ENCODE measurements around the gene LMO2.
"Not testable (repeated sequence)": the region's sequence is repeated elsewhere in the genome, so short reads cannot be mapped to it uniquely, and the experiment has no call there.

Gene LMO2

DNA sequence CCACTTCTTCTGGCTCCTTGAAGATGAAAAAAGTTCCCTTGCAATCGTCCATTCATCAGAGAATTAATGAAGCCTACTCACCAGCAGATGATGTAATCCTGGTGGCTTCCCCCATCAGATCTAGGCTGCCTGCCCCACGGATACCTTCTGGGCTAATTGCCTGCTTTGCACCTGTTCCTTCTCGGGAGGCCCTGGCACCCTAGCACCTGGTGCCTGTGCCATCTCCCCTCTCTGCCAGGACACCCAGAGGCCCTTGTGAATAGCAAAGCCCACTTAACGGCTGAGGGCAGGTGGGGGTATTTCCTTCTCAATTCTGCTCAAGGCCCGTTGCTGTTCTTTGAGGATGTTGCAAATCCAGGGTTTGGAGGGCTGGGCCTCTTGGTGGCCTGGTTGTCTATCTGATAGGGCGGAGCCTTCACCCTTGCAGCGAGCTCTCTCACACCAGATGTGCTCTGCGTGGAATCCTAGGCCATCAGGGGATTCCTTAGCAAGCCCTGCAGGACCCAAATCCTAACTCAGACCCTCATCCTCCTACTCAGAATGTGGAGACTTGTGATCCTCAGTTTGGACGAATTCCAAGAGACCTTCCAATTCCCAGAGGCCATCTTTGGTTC is at the start of gene LMO2:
LMO2 (minus strand) TSS at position 363 of the 614 bp plus-strand sequence. CDS start 22,360 bp downstream, outside the sequence.
- in situ Hi-C loops (cut with HindIII; ENCODE audit: low pct_unique_long_range_greater_than_20kb, low sequenced_read_pairs) = no loop called here
- no peak for DNase-seq (ENCODE audit: low read depth in 1 of 2, low spot score in 1 of 2)
- no peak for TF ChIP-seq JUND (IDR thresholded peaks at IDR 0.05; ENCODE audit: low read depth)

DNA sequence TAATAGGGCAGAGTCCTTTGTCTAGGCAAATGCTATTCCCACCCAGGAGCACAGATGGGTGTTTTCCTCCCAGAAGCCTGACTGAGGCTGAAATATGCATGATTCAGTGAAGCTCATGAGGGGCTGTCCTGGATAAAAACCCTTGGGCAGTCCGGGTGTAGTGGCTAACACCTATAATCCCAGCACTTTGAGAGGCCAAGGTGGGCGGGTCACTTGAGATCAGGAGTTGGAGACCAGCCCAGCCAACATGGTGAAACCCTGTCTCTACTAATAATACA is 48.6 kb upstream of the LMO2 start:
- DNase-seq (ENCODE audit: low read depth in 1 of 2, low spot score in 1 of 2) = no peak
- no peak for TF ChIP-seq JUND (IDR thresholded peaks at IDR 0.05; ENCODE audit: low read depth)
- in situ Hi-C loops (cut with HindIII; ENCODE audit: low pct_unique_long_range_greater_than_20kb, low sequenced_read_pairs) = no loop called here

DNA sequence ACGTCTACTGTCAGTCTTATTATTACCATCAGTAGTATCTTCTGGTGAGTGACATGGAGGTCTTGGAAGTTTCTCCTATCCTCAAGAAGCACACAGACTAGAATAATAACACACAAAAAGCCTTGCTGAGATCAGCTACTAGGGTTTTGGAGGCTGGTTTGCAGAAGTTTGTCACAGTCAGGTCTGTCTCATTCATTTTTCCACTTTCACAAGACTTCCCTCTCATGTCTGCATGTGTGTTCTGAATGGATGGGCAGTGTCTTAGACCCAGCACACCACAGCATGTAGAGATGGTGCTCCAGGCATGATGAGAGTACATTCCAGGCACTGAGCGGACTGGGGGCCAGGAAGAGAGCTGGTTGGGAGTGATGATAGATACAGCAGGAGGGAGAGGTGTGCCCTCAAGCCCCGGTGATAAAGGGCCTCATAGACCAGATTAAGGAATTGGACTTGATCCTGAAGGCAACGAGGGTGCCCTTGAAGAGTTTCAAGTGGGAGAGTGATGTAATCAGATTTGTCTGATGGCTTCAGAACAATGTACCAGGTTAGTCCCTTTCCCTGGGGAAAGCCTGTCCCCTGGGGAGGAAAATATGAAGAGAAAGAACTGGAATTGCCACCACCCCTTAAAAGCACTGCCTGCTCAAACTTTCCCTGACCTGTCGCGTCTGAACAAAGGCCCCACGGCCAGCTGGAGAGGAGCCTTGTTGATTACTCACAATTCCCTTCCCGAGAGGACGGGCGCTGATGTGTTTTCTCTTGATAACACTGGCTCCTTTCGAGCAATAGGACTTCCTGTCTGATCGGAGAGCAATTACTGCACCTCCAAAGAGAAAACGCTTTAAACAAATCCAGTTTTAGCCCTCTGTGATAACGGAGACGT is 45.1 kb upstream of the LMO2 start:
- DNase-seq (ENCODE audit: low read depth in 1 of 2, low spot score in 1 of 2) = no peak
- no peak for TF ChIP-seq JUND (IDR thresholded peaks at IDR 0.05; ENCODE audit: low read depth)
- in situ Hi-C loops (cut with HindIII; ENCODE audit: low pct_unique_long_range_greater_than_20kb, low sequenced_read_pairs) = no loop called here

DNA sequence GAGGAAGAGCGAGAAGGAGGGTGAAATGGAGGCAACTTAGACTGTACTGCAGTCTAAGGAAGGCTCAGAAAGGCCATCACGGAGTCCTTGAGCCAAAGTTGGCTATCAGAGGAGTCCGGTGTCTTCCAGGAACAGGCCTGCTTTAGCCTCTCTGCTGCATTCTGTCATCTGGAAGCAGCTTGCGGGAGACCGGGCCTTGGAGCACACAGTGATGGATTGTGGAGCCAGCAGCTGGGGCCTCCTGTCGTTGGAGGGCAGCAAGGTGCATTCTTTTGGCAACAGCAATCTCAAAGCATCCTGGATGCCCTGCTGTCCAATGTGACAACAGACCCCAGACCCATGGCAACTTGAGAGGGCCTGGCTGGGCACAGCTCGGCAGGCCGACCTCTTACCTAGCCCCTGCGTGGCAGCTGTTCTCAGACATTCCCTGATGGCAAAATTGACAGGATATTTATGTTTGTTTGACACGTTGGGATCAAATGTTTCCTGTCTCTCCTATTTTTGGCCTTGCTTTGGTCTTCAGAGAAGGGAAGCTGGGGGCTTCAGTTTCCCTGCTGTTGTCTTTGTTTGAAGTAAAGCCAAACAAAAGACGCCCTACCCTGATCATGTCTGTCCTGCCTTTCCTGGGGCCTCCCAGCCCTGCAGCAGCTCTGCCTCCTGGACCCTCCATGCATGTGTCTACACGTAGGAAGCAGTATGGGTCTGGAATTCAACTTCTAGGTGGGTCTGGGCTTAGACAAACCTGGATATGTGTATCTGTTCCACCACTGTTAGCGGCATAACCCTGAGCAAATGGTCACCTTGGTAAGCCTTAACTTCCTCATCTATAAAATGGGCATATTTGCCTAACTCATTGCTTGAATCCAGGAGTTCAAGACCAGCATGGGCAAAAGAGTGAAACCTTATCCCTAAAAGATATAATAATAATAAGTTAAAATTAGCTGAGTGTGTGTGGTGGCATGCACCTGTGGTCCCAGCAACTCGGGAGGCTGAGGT is 43.9 kb upstream of the LMO2 start:
- in situ Hi-C loops (cut with HindIII; ENCODE audit: low pct_unique_long_range_greater_than_20kb, low sequenced_read_pairs) = no loop called here
- no peak for DNase-seq (ENCODE audit: low read depth in 1 of 2, low spot score in 1 of 2)
- no peak for TF ChIP-seq JUND (IDR thresholded peaks at IDR 0.05; ENCODE audit: low read depth)

DNA sequence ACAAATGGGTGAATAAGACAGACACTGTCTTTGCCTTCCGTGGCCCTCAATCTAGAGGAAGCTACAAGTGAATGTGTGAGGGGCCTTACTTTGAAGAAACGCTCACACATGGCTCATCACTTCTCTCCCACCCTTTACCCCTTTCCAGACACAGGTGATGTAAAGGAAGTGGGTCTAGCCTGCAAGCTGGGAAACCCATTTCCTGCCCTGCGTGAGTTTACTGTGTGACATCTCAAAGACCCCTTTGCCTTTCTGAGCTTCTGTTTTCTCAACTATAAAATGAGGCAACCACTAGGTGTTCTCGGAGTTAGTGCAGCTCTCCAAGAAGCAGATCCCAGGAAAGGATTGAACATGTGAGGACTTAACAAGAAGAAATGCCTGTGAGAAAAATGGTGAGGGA is 43.1 kb upstream of the LMO2 start:
- DNase-seq (ENCODE audit: low read depth in 1 of 2, low spot score in 1 of 2) = no peak
- in situ Hi-C loops (cut with HindIII; ENCODE audit: low pct_unique_long_range_greater_than_20kb, low sequenced_read_pairs) = no loop called here
- TF ChIP-seq JUND (IDR thresholded peaks at IDR 0.05; ENCODE audit: low read depth) = no peak

DNA sequence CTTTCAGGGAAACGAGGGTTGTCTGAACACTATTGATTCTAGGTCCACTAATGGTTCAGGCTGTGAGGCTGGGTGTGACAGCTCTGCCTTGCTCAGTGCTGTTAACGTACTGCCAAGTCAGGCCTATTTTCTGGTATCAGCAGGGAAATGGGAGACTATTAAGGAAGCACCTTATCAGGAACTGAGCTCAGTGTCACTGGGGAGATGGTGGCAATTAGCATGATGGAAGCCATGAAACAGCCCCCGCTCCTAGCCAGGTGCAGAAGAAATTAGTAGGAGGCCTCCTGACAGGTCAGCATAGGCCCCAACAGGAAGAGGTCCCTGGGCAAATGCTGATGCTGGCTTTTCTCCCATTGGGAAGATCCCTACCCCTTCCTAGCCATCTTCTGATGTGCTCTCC is 42.6 kb upstream of the LMO2 start:
- in situ Hi-C loops (cut with HindIII; ENCODE audit: low pct_unique_long_range_greater_than_20kb, low sequenced_read_pairs) = no loop called here
- no peak for TF ChIP-seq JUND (IDR thresholded peaks at IDR 0.05; ENCODE audit: low read depth)
- DNase-seq (ENCODE audit: low read depth in 1 of 2, low spot score in 1 of 2) = no peak

DNA sequence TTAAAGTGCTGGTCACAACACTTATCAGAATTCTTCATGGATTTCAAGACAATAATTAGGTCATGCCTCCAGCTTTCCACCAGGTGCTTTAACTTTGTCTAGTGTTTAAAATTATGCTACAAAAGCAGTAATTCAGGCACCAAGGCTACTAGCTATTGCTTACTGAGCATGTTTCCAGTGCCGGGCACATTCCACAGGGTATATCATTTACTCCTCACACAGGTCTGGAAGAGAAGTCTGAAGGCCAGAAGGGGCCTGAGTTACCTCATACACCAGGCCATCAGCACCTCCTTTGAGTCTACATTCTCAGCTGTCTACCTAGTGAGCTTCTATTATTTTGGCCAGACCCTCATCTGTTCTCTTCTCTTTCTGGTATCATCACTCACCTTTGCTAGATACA is 41.7 kb upstream of the LMO2 start:
- in situ Hi-C loops (cut with HindIII; ENCODE audit: low pct_unique_long_range_greater_than_20kb, low sequenced_read_pairs) = no loop called here
- TF ChIP-seq JUND (IDR thresholded peaks at IDR 0.05; ENCODE audit: low read depth) = no peak
- DNase-seq (ENCODE audit: low read depth in 1 of 2, low spot score in 1 of 2) = no peak

DNA sequence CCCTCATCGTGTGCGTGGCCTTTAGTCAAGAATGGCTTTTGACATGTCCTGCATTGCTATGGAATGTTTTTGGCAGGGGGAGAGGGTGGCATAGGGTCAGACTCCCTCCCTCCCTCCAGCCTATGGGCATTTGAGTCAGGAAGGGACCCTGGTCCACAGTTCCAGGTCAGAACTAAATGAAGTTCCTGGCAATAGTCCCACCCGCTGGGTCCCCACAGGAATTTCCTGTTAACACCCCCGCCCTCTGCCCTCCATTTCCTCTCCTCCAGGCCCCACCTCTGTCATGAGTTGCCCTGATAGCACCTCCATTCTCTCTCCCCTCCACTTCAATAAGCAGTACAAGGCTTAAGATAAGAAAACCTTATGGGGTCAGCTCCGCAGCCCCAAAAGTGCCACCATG is 40.8 kb upstream of the LMO2 start:
- in situ Hi-C loops (cut with HindIII; ENCODE audit: low pct_unique_long_range_greater_than_20kb, low sequenced_read_pairs) = no loop called here
- no peak for TF ChIP-seq JUND (IDR thresholded peaks at IDR 0.05; ENCODE audit: low read depth)
- no peak for DNase-seq (ENCODE audit: low read depth in 1 of 2, low spot score in 1 of 2)

DNA sequence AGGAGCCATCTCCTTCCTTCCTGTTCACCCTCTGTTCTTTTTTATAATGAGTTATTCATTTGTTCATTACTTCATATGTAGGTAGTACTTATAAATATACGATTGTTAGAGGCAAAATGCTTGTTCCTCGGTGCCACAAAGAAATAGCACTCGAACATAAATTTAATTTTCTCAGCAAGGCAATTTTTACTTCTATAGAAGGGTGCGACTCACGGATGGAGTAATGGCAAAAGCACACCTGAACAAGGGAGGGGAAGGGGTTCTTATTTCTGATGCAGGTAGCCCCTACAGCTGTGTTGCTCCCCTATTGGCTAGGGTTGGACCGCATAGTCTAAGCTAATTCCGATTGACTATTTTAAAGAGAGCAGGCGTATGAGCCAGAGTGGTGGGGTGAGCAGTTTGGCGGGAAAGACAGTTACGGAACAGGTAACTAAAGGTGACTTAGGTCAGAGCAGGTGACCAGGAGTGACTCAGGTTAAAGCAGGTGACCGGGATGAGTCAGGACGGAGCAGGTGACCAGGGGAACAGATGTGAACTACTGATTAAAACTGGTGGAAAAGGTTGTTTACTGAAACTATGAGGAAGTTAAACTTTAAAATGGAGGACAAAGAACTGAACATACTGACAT is 40.0 kb upstream of the LMO2 start:
- in situ Hi-C loops (cut with HindIII; ENCODE audit: low pct_unique_long_range_greater_than_20kb, low sequenced_read_pairs) = not testable (repeated sequence)

DNA sequence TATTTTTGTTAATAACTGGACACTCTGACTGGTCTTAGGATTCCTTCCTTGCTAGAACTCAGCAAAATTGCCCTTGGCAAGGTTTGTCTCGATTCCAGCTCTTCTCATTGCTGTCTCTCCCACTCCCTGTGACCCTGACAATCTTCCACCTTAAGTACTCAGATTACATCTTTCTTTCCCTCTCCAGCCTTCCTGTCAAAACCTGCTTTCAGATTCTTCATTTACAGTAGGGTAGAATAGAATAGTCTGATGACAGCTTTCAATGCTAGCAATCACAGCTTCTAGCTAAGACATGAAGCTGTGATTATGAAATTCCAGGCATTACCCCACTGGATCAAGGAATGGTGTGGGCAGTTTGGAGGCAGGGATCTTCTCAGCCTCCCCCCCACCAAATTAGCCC is 39.2 kb upstream of the LMO2 start:
- in situ Hi-C loops (cut with HindIII; ENCODE audit: low pct_unique_long_range_greater_than_20kb, low sequenced_read_pairs) = no loop called here
- no peak for TF ChIP-seq JUND (IDR thresholded peaks at IDR 0.05; ENCODE audit: low read depth)
- no peak for DNase-seq (ENCODE audit: low read depth in 1 of 2, low spot score in 1 of 2)

More for the DNA sequence above, 40.0 kb upstream of the LMO2 start:
- DNase-seq (ENCODE audit: low read depth in 1 of 2, low spot score in 1 of 2) = not testable (repeated sequence)

DNA sequence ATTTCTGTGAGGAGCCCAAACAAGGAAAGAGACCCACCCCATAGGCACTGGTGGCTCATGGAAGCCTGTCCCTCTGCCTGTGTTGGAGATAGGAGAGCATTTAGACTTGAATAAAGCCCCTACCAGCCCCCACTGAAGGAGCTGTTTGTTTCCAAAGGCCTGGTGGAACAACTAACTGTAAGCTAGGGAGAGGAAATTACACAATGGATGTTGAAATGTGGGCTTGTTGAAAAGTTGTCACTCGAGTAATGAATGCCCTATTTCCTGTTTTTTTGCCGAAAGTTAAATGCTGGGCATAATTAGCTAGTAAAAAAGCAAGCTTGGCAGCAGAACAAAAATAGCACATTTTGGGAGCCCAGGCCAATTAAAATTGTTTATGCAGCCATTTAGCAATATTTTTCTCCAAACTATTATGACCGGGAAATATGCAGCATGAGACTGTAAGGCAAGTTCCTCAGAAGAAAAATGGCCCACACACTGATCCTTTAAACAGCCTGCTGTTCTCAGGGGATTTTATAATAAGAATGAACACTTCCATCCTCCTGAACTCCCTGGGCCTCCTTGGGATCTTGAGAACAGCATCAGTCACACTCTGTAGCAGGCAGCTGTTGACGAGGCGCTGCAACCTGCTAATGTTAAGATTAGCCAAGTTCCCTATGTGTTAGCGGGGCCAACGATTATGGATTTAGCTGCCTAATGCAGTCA is 38.6 kb upstream of the LMO2 start:
- TF ChIP-seq JUND (IDR thresholded peaks at IDR 0.05; ENCODE audit: low read depth) = no peak
- no peak for DNase-seq (ENCODE audit: low read depth in 1 of 2, low spot score in 1 of 2)
- in situ Hi-C loops (cut with HindIII; ENCODE audit: low pct_unique_long_range_greater_than_20kb, low sequenced_read_pairs) = no loop called here

DNA sequence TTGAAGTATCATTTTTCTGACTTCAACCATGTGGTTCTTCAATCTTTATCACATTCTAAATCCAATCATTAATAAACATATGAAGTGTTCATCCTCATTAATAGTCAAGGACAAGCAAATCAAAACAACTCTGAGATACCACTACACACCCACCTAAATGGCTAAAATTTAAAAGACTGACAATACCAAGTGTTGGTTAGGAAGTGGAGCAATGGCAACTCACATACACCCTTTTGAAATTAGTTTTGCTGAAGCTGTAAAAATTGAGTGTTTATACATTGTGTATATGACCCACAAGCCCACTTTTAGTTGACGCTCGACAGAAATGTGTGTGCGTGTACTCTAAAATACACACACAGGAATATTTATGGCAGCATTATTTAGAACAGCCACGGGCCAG is 36.7 kb upstream of the LMO2 start:
- no peak for TF ChIP-seq JUND (IDR thresholded peaks at IDR 0.05; ENCODE audit: low read depth)
- no peak for DNase-seq (ENCODE audit: low read depth in 1 of 2, low spot score in 1 of 2)

More for the DNA sequence above, 36.7 kb upstream of the LMO2 start:
- in situ Hi-C loops (cut with HindIII; ENCODE audit: low pct_unique_long_range_greater_than_20kb, low sequenced_read_pairs) = no loop called here
